K562 (cell line): ENCODE results near the gene TEKT2. TPM values are rescaled to one million over a fixed set of nuclear protein-coding genes. Genes with fewer than 3 reads are reported as not detected.

Experiments used
- ATAC-seq: fragments of 200-7000 bp; cut with Tn5 transposase; 3 replicates; pipeline ENCODE4 v1.9.1; 2020; ENCODE audit warnings: moderate library complexity
- BruUV-seq: library from RNA; stranded (reverse); fragments of 400-500 nt; replicated peaks from 2 replicates; lab custom pipeline; 2021; lab: Mats Ljungman, UMichigan
- CTCF ChIA-PET: fragments of 300-600 bp; formaldehyde crosslinking; extraction: SDS; loops from one replicate; lab custom pipeline; 2021; ENCODE audit warnings: low intra/inter-chr PET ratio; lab: Yijun Ruan, JAX
- POLR2A ChIA-PET: fragments of 300-600, 350-650 bp; sonication (Branson Sonifier 250); formaldehyde crosslinking; extraction: SDS; loops from one replicate; lab custom pipeline; 2021; ENCODE audit warnings: antibody characterized with exemption, inconsistent platforms; lab: Yijun Ruan, JAX
- DNase-seq, 4 experiments: peaks; one replicate each; pipeline versions ENCODE4 v3.0.0 to v3.0.0-alpha.2; 2011 to 2018; ENCODE audit warnings: low spot score in 3 of 4, mixed read lengths in 3 of 4; ENCODE audit errors: extremely low read depth in 1 of 4
- FAIRE-seq: peaks from 2 replicates; lab custom pipeline; 2011; peaks lifted over from hg19 to GRCh38; lab: Jason Lieb, UNC
- H2AFZ ChIP-seq: 2 replicates; pipeline ENCODE4 v1.6.0; 2011; ENCODE audit warnings: low read depth, low read length, control low read depth, inconsistent platforms
- H3K27ac ChIP-seq: fragments of 200-600 bp; 3 replicates; pipeline ENCODE4 v1.8.0; 2011; ENCODE audit warnings: low read depth, mild to moderate bottlenecking, control low read depth, inconsistent platforms, low read length, moderate library complexity, mixed read lengths; ENCODE audit errors: extremely low read depth
- H3K27me3 ChIP-seq, 2 experiments: fragments of 300-600 bp in 1 of 2; 2 replicates in 1 of 2; 3 replicates in 1 of 2; pipeline versions ENCODE4 v1.6.0 to v1.8.0; 2011; ENCODE audit warnings: inconsistent platforms in 2 of 2, low read length in 2 of 2, mild to moderate bottlenecking in 1 of 2, mixed read lengths in 1 of 2, moderate library complexity in 1 of 2; ENCODE audit not compliant: control insufficient read depth in 2 of 2, insufficient read depth in 2 of 2
- H3K36me3 ChIP-seq: fragments of 300-600 bp; 3 replicates; pipeline ENCODE4 v1.8.0; 2011; ENCODE audit warnings: mild to moderate bottlenecking, low read length, inconsistent platforms; ENCODE audit not compliant: control insufficient read depth, insufficient read depth
- H3K4me1 ChIP-seq, 2 experiments: fragments of 200-600 bp in 1 of 2; replicated peaks in 1 of 2; 2 replicates in 1 of 2; 3 replicates in 1 of 2; pipeline versions ENCODE4 v1.5.1 to v1.8.0; 2011; ENCODE audit warnings: inconsistent platforms in 2 of 2, low read length in 2 of 2, mild to moderate bottlenecking in 1 of 2, mixed read lengths in 1 of 2, moderate library complexity in 1 of 2; ENCODE audit not compliant: control insufficient read depth in 2 of 2, insufficient read depth in 2 of 2
- H3K4me2 ChIP-seq: 2 replicates; pipeline ENCODE4 v1.6.1; 2011; ENCODE audit warnings: low read length, control low read depth, inconsistent platforms, mixed read lengths; ENCODE audit not compliant: insufficient read depth
- H3K4me3 ChIP-seq: fragments of 200-600 bp; sonication (generic), shearing (Covaris generic); 2 replicates; pipeline ENCODE4 v1.5.1; 2016; ENCODE audit warnings: control low read depth, inconsistent platforms
- H3K79me2 ChIP-seq: fragments of 200-600 bp; 3 replicates; pipeline ENCODE4 v1.8.0; 2011; ENCODE audit warnings: low read length, inconsistent platforms; ENCODE audit not compliant: control insufficient read depth, insufficient read depth
- H3K9ac ChIP-seq, 2 experiments: 2 replicates each; pipeline versions ENCODE4 v1.6.0 to v1.6.1; 2011; ENCODE audit warnings: low read depth in 2 of 2, low read length in 2 of 2, control low read depth in 1 of 2, inconsistent platforms in 1 of 2, mild to moderate bottlenecking in 1 of 2, mixed read lengths in 1 of 2; ENCODE audit not compliant: insufficient read depth in 1 of 2
- H3K9me1 ChIP-seq: one replicate; pipeline ENCODE4 v1.6.0; 2011; ENCODE audit warnings: inconsistent platforms, mild to moderate bottlenecking, low read length, moderate library complexity; ENCODE audit not compliant: control insufficient read depth, insufficient read depth
- H3K9me3 ChIP-seq: replicated peaks from 2 replicates; pipeline ENCODE4 v1.5.1; 2011; ENCODE audit warnings: low read depth, low read length, inconsistent platforms; ENCODE audit not compliant: control insufficient read depth, insufficient read depth
- H4K20me1 ChIP-seq: replicated peaks from 2 replicates; pipeline ENCODE4 v1.6.1; 2011; ENCODE audit warnings: low read length, inconsistent platforms, mixed read lengths; ENCODE audit not compliant: control insufficient read depth, insufficient read depth
- FOS ChIP-seq: IDR thresholded peaks from 3 replicates; pipeline ENCODE4 v1.6.1; 2011; ENCODE audit not compliant: insufficient read length; ENCODE audit errors: extremely low read depth
- HES1 ChIP-seq: fragments of 450-650 bp; IDR thresholded peaks from 2 replicates; pipeline ENCODE4 v1.6.1; 2016; ENCODE audit warnings: low read depth, mild to moderate bottlenecking, moderate library complexity
- KDM1A ChIP-seq, 2 experiments: fragments of 450-650 bp; IDR thresholded peaks; 2 replicates each; pipeline ENCODE4 v1.6.1; 2016; ENCODE audit warnings: mild to moderate bottlenecking in 2 of 2
- RCOR1 ChIP-seq, 2 experiments: IDR thresholded peaks; 2 replicates each; pipeline ENCODE4 v1.6.1; 2012; ENCODE audit warnings: low read depth in 2 of 2, low read length in 2 of 2, borderline replicate concordance in 1 of 2, improper control_type of control experiment in 1 of 2
- SNAPC5 ChIP-seq: fragments of 250-450 bp; sonication (Bioruptor Pico); IDR thresholded peaks from 2 replicates; pipeline ENCODE4 v1.8.0; 2021; ENCODE audit warnings: moderate library complexity, mild to moderate bottlenecking, inconsistent platforms
- WGBS: fragments of 100-300 bp; shearing (Covaris generic); methylation state at CpG from one replicate; pipeline ENCODE4 v1.1.6; 2016; ENCODE audit warnings: low coverage, mixed read lengths; ENCODE audit not compliant: insufficient coverage; ENCODE audit errors: missing lambda C conversion rate; 5-methylcytosine and 5-hydroxymethylcytosine counted together
- in situ Hi-C: fragments of 300-500 bp; cut with MboI; formaldehyde crosslinking; loops from 4 replicates; pipeline ENCODE4 v1.15.0; 2018; ENCODE audit warnings: inconsistent platforms, mixed read lengths
- intact Hi-C: fragments of 100-400 bp; cut with micrococcal nuclease; formaldehyde crosslinking; loops from 2 replicates; pipeline ENCODE4 v1.14.2; 2022
- polyA plus RNA-seq, 8 experiments: library from polyadenylated mRNA; depleted of rRNA in 4 of 8; stranded (reverse) in 5 of 8; unstranded in 3 of 8; fragments of >200 nt; fragmentation: Nextera tagmentation in 2 of 8; fragmentation: Illumina TruSeq in 1 of 8; extraction: Ambion mirVana in 2 of 8; extraction: Trizol in 1 of 8; gene quantifications; 2 replicates each; pipeline versions ENCODE4 v1.2.1 to v1.2.3, GENCODE V29; 2011 to 2014; ENCODE audit warnings: inconsistent platforms in 1 of 8, missing spikeins in 1 of 8
- total RNA-seq, 7 experiments: library from RNA; depleted of rRNA in 6 of 7; stranded (reverse); fragments of >200 nt in 6 of 7; fragmentation: Illumina TruSeq in 2 of 7; extraction: Trizol in 2 of 7; gene quantifications; 2 replicates each; pipeline versions ENCODE4 v1.2.1 to v1.2.3, GENCODE V29; 2011 to 2021; ENCODE audit warnings: low replicate concordance in 1 of 7

The TEKT2 gene
- total and polyA plus RNA-seq, 9 of the 15 experiments (the other 6 are each of a cell fraction or from before 2014, with no cell fraction given), result 0.06 to 0.94 (median 0.30) TPM; not detected in 1

GRCh38 chr1:36076979-36077573, 6.8 kb upstream of the TEKT2 start:
- Histone ChIP-seq H2AFZ (no peak overlapping the region), H3K4me2 (no peak overlapping the region), H3K27me3 (no peaks in the 10 kb centered on the region), H3K4me1 (no peaks in the 10 kb centered on the region; a peak in 2 of 5 replicates), H3K9me3 (no peaks in the 10 kb centered on the region), H3K4me3 (no peak overlapping the region), H3K27ac (no peak overlapping the region), H3K79me2 (no peaks in the 10 kb centered on the region), H3K9ac (no peak overlapping the region), H4K20me1 (no peaks in the 10 kb centered on the region), H3K36me3 (no peaks in the 10 kb centered on the region), H3K9me1 (no peaks in the 10 kb centered on the region)
- in situ Hi-C loops, result no loop called here
- 17% methylated on average over 4 of the region's 4 CpGs for WGBS
- ATAC-seq (no peak), FAIRE-seq (no peak), DNase-seq (no peak)
- peak; percentile 79 to 86 for TF ChIP-seq KDM1A (IDR thresholded peaks at IDR 0.05)
- no peak for TF ChIP-seq SNAPC5
- peak in 1 of 2 experiments; percentile 63; a peak in 2 of 4 replicates for TF ChIP-seq RCOR1 (IDR thresholded peaks at IDR 0.05; ENCODE audit: borderline replicate concordance in 1 of 2, low read depth in 2 of 2, low read length in 2 of 2)
- no peak for TF ChIP-seq HES1
- TF ChIP-seq FOS, result no peak
- BruUV-seq, result no TSS peak
- intact Hi-C loops, result no loop called here
- ChIA-PET CTCF (no interaction called here), POLR2A (interaction anchor here (1.6 kb wide), 1 partner anchor 18 kb away, joined by 3 read pairs; no protein-coding TSS in a partner anchor)
